ENCODE data around the gene BUD23.

DNA sequence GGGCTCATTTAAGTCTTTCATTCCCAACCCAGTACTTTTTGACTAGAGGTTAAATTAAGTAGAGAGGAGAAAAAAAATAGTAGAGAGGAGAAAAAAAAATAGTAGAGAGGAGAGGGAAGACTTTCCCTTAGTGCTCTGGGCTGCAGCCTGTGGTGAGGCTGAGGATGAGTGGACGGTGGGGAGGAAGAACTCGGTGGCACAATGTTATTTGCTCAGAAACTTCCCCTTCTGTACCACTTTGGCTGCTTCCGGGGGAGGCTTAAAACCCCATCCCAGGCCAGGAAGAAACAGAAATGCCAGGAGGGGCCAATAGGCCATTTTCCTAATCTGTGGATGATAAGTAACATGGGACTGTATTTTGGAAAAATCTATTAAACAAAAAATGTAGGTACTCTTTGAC, 44.5 kb upstream of the BUD23 start:
- TF ChIP-seq CTCF (IDR thresholded peaks at IDR 0.05) (no peak), POLR2A (IDR thresholded peaks at IDR 0.05) (no peak)
